ENCODE data around the gene PLXND1. TPM values are rescaled to one million over a fixed set of nuclear protein-coding genes. Genes with fewer than 3 reads are reported as not detected.

PLXND1 gene
- total RNA-seq, 1 donor from 2014 or later: 27.3 TPM

DNA sequence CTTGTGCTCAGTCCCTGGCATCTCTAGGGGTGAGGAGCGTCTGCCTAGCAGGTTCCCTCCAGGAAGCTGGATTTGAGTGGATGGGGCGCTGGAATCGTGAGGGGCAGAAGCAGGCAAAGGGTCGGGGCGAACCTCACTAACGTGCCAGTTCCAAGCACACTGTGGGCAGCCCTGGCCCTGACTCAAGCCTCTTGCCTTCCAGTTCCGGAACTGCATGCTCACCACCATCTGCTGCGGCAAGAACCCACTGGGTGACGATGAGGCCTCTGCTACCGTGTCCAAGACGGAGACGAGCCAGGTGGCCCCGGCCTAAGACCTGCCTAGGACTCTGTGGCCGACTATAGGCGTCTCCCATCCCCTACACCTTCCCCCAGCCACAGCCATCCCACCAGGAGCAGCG lies 73.1 kb downstream of the PLXND1 start:
- TF ChIP-seq CTCF (conservative IDR thresholded peaks at IDR 0.05; ENCODE audit: low read depth, low read length): no peak
- no peak overlapping the region for H3K4me3 ChIP-seq (ENCODE audit: low read depth, low read length)

GRCh38 chr3:129532261-129532660 lies 74.2 kb downstream of the PLXND1 start:
- no peak for TF ChIP-seq CTCF (conservative IDR thresholded peaks at IDR 0.05; ENCODE audit: low read depth, low read length)
- no peak overlapping the region for H3K4me3 ChIP-seq (ENCODE audit: low read depth, low read length)
- DNase-seq (ENCODE audit: low read depth): no peak

More for the DNA sequence above, 73.1 kb downstream of the PLXND1 start:
- DNase-seq (ENCODE audit: low read depth): no peak

DNA sequence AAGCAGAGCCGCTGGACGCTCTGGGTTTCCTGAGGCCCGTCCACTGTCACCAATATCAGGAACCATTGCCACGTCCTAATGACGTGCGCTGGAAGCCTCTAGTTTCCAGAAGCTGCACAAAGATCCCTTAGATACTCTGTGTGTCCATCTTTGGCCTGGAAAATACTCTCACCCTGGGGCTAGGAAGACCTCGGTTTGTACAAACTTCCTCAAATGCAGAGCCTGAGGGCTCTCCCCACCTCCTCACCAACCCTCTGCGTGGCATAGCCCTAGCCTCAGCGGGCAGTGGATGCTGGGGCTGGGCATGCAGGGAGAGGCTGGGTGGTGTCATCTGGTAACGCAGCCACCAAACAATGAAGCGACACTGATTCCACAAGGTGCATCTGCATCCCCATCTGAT lies 74.8 kb downstream of the PLXND1 start:
- DNase-seq (ENCODE audit: low read depth): no peak
- no peak for TF ChIP-seq CTCF (conservative IDR thresholded peaks at IDR 0.05; ENCODE audit: low read depth, low read length)
- no peak overlapping the region for H3K4me3 ChIP-seq (ENCODE audit: low read depth, low read length)

DNA sequence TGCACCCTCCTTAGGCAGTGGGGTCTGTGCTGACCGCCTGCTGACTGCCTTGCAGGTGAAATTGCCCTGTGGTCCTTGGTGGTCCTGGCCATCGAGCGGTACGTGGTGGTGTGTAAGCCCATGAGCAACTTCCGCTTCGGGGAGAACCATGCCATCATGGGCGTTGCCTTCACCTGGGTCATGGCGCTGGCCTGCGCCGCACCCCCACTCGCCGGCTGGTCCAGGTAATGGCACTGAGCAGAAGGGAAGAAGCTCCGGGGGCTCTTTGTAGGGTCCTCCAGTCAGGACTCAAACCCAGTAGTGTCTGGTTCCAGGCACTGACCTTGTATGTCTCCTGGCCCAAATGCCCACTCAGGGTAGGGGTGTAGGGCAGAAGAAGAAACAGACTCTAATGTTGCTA lies 75.7 kb downstream of the PLXND1 start:
- DNase-seq (ENCODE audit: low read depth): no peak
- no peak overlapping the region for H3K4me3 ChIP-seq (ENCODE audit: low read depth, low read length)
- TF ChIP-seq CTCF (conservative IDR thresholded peaks at IDR 0.05; ENCODE audit: low read depth, low read length): no peak

DNA sequence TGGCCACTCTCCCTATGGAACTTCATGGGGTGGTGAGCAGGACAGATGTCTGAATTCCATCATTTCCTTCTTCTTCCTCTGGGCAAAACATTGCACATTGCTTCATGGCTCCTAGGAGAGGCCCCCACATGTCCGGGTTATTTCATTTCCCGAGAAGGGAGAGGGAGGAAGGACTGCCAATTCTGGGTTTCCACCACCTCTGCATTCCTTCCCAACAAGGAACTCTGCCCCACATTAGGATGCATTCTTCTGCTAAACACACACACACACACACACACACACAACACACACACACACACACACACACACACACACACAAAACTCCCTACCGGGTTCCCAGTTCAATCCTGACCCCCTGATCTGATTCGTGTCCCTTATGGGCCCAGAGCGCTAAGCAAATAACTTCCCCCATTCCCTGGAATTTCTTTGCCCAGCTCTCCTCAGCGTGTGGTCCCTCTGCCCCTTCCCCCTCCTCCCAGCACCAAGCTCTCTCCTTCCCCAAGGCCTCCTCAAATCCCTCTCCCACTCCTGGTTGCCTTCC lies 76.2 kb downstream of the PLXND1 start:
- no peak for TF ChIP-seq CTCF (conservative IDR thresholded peaks at IDR 0.05; ENCODE audit: low read depth, low read length)
- no peak for DNase-seq (ENCODE audit: low read depth)

DNA sequence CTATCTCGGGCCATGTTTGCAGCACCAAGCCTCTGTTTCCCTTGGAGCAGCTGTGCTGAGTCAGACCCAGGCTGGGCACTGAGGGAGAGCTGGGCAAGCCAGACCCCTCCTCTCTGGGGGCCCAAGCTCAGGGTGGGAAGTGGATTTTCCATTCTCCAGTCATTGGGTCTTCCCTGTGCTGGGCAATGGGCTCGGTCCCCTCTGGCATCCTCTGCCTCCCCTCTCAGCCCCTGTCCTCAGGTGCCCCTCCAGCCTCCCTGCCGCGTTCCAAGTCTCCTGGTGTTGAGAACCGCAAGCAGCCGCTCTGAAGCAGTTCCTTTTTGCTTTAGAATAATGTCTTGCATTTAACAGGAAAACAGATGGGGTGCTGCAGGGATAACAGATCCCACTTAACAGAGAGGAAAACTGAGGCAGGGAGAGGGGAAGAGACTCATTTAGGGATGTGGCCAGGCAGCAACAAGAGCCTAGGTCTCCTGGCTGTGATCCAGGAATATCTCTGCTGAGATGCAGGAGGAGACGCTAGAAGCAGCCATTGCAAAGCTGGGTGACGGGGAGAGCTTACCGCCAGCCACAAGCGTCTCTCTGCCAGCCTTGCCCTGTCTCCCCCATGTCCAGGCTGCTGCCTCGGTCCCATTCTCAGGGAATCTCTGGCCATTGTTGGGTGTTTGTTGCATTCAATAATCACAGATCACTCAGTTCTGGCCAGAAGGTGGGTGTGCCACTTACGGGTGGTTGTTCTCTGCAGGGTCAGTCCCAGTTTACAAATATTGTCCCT lies 76.9 kb downstream of the PLXND1 start:
- H3K4me3 ChIP-seq (ENCODE audit: low read depth, low read length): no peak overlapping the region
- TF ChIP-seq CTCF (conservative IDR thresholded peaks at IDR 0.05; ENCODE audit: low read depth, low read length): no peak
- DNase-seq (ENCODE audit: low read depth): no peak

More for the DNA sequence above, 76.2 kb downstream of the PLXND1 start:
- H3K4me3 ChIP-seq (ENCODE audit: low read depth, low read length): no peak overlapping the region
